Panc1 (cell line): ENCODE data around the gene CFAP221. TPM values are rescaled to one million over a fixed set of nuclear protein-coding genes. Genes with fewer than 3 reads are reported as not detected.

Experiments used
- ATAC-seq: fragments of 200-7000 bp; cut with Tn5 transposase; 2 replicates; pipeline ENCODE4 v1.9.1; 2020; ENCODE audit warnings: mild to moderate bottlenecking, moderate library complexity
- BruUV-seq: library from RNA; stranded (reverse); fragments of 400-500 nt; replicated peaks from 2 replicates; lab custom pipeline; 2021; lab: Mats Ljungman, UMichigan
- CTCF ChIA-PET: fragments of 300-600 bp; sonication (Branson Sonifier 250); formaldehyde crosslinking; loops from one replicate; lab custom pipeline; 2022; ENCODE audit warnings: antibody characterized with exemption; lab: Charles Lee
- POLR2A ChIA-PET: fragments of 300-600 bp; sonication (Branson Sonifier 250); formaldehyde crosslinking; loops from one replicate; lab custom pipeline; 2022; ENCODE audit warnings: antibody characterized with exemption; lab: Charles Lee
- DNase-seq: peaks from one replicate; pipeline ENCODE4 v3.0.0-alpha.2; 2010; ENCODE audit warnings: low read depth, low spot score
- H3K27ac ChIP-seq: 2 replicates; pipeline ENCODE4 v1.5.1; 2011; ENCODE audit warnings: mild to moderate bottlenecking, low read length, inconsistent platforms
- H3K27me3 ChIP-seq: fragments of 200-500 bp; sonication (Bioruptor generic); 2 replicates; pipeline ENCODE4 v1.6.0; 2014; ENCODE audit warnings: low read length, inconsistent platforms; ENCODE audit not compliant: control insufficient read depth, insufficient read depth
- H3K36me3 ChIP-seq: fragments of 200-500 bp; sonication (Bioruptor generic); 2 replicates; pipeline ENCODE4 v1.5.1; 2014; ENCODE audit warnings: inconsistent platforms, mild to moderate bottlenecking, low read length, moderate library complexity; ENCODE audit not compliant: control insufficient read depth, insufficient read depth
- H3K4me1 ChIP-seq: 2 replicates; pipeline ENCODE4 v1.5.1; 2011; ENCODE audit warnings: inconsistent platforms, mild to moderate bottlenecking, low read length, moderate library complexity; ENCODE audit not compliant: control insufficient read depth, insufficient read depth
- H3K4me3 ChIP-seq, 2 experiments: 2 replicates each; pipeline ENCODE4 v1.5.1; 2011 to 2012; ENCODE audit warnings: low read depth in 2 of 2, low read length in 2 of 2, mild to moderate bottlenecking in 2 of 2, inconsistent platforms in 1 of 2, moderate library complexity in 1 of 2
- H3K9me3 ChIP-seq: fragments of 200-500 bp; sonication (Bioruptor generic); 2 replicates; pipeline ENCODE4 v1.5.1; 2014; ENCODE audit warnings: low read depth, mild to moderate bottlenecking, inconsistent platforms, low read length, moderate library complexity; ENCODE audit not compliant: control insufficient read depth, insufficient read depth
- POLR2AphosphoS5 ChIP-seq: IDR thresholded peaks from 2 replicates; pipeline ENCODE4 v1.6.1; 2012; ENCODE audit warnings: mild to moderate bottlenecking, low read depth, low read length, moderate library complexity
- SIN3A ChIP-seq: IDR thresholded peaks from 2 replicates; pipeline ENCODE4 v1.6.1; 2012; ENCODE audit warnings: low read depth, mild to moderate bottlenecking, low read length, moderate library complexity, borderline replicate concordance; ENCODE audit not compliant: insufficient read depth
- TCF7L2 ChIP-seq: IDR thresholded peaks from 2 replicates; pipeline ENCODE4 v1.6.1; 2011; ENCODE audit warnings: mild to moderate bottlenecking, low read depth, low read length, inconsistent platforms
- in situ Hi-C: cut with HindIII; loops from 2 replicates; pipeline ENCODE4 v1.10.0; 2016; ENCODE audit warnings: low sequenced_read_pairs, low pct_unique_long_range_greater_than_20kb
- intact Hi-C: fragments of 100-400 bp; cut with micrococcal nuclease; formaldehyde crosslinking; loops from one replicate; pipeline ENCODE4 v1.10.0; 2022; ENCODE audit not compliant: unreplicated experiment
- total RNA-seq: library from RNA; stranded (reverse); gene quantifications from one replicate; pipeline ENCODE4 v1.2.1, GENCODE V29; 2021; ENCODE audit not compliant: unreplicated experiment
- TF ChIP-seq, protein P1 (sequence below), 2 experiments: IDR thresholded peaks; 2 replicates each; pipeline ENCODE4 v1.6.1; 2011 to 2012; ENCODE audit warnings: low read depth in 2 of 2, control low read depth in 1 of 2, low read length in 1 of 2, mild to moderate bottlenecking in 1 of 2, moderate library complexity in 1 of 2; ENCODE audit not compliant: insufficient read depth in 1 of 2
- TF ChIP-seq, protein P2 (sequence below): fragments of 450-650 bp; IDR thresholded peaks from 2 replicates; pipeline ENCODE4 v1.5.1; 2017; ENCODE audit warnings: mild to moderate bottlenecking

Gene CFAP221
- total RNA-seq, 1 experiment from 2014 or later = not detected

DNA sequence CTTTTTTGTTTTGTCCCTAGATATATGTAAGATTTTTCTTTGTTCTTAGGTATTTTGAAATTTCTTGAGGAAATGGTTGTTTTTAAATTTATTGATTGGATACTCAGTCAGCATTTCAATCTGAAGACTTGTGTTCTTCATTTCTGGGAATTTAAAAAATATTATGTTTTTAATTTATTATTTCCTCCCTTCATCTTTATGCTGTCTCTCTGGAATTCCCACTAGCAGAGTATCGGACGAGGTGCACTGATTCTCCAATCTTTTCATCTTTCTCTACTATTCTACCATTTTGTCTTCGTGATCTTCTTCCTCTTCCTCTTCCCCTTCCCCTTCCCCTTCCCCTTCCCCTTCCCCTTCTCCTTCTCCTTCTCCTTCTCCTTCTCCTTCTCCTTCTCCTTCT, 32.3 kb upstream of the CFAP221 start:
- intact Hi-C loops (no loop called here), in situ Hi-C loops (no loop called here)
- H3K4me3 ChIP-seq = no peak overlapping the region
- H3K36me3 ChIP-seq = no peaks in the 10 kb centered on the region
- H3K27ac ChIP-seq = no peak overlapping the region
- TF ChIP-seq, protein P1, sequence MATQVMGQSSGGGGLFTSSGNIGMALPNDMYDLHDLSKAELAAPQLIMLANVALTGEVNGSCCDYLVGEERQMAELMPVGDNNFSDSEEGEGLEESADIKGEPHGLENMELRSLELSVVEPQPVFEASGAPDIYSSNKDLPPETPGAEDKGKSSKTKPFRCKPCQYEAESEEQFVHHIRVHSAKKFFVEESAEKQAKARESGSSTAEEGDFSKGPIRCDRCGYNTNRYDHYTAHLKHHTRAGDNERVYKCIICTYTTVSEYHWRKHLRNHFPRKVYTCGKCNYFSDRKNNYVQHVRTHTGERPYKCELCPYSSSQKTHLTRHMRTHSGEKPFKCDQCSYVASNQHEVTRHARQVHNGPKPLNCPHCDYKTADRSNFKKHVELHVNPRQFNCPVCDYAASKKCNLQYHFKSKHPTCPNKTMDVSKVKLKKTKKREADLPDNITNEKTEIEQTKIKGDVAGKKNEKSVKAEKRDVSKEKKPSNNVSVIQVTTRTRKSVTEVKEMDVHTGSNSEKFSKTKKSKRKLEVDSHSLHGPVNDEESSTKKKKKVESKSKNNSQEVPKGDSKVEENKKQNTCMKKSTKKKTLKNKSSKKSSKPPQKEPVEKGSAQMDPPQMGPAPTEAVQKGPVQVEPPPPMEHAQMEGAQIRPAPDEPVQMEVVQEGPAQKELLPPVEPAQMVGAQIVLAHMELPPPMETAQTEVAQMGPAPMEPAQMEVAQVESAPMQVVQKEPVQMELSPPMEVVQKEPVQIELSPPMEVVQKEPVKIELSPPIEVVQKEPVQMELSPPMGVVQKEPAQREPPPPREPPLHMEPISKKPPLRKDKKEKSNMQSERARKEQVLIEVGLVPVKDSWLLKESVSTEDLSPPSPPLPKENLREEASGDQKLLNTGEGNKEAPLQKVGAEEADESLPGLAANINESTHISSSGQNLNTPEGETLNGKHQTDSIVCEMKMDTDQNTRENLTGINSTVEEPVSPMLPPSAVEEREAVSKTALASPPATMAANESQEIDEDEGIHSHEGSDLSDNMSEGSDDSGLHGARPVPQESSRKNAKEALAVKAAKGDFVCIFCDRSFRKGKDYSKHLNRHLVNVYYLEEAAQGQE (IDR thresholded peaks at IDR 0.05; ENCODE audit: insufficient read depth in 1 of 2, low read depth in 2 of 2, low read length in 1 of 2) = no peak
- TF ChIP-seq, protein P2, sequence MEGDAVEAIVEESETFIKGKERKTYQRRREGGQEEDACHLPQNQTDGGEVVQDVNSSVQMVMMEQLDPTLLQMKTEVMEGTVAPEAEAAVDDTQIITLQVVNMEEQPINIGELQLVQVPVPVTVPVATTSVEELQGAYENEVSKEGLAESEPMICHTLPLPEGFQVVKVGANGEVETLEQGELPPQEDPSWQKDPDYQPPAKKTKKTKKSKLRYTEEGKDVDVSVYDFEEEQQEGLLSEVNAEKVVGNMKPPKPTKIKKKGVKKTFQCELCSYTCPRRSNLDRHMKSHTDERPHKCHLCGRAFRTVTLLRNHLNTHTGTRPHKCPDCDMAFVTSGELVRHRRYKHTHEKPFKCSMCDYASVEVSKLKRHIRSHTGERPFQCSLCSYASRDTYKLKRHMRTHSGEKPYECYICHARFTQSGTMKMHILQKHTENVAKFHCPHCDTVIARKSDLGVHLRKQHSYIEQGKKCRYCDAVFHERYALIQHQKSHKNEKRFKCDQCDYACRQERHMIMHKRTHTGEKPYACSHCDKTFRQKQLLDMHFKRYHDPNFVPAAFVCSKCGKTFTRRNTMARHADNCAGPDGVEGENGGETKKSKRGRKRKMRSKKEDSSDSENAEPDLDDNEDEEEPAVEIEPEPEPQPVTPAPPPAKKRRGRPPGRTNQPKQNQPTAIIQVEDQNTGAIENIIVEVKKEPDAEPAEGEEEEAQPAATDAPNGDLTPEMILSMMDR = no peak
- no peak for TF ChIP-seq TCF7L2
- no peak for TF ChIP-seq POLR2AphosphoS5
- no peak for TF ChIP-seq SIN3A
- ChIA-PET POLR2A (no interaction called here), CTCF (no interaction called here)
- peaks cover 7% of the 10 kb centered on the region; the same call in 1 of the 2 replicates for H3K27me3 ChIP-seq
- no peak for DNase-seq
- BruUV-seq = no TSS peak
- no peaks in the 10 kb centered on the region for H3K9me3 ChIP-seq
- ATAC-seq = no peak
- no peaks in the 10 kb centered on the region for H3K4me1 ChIP-seq

DNA sequence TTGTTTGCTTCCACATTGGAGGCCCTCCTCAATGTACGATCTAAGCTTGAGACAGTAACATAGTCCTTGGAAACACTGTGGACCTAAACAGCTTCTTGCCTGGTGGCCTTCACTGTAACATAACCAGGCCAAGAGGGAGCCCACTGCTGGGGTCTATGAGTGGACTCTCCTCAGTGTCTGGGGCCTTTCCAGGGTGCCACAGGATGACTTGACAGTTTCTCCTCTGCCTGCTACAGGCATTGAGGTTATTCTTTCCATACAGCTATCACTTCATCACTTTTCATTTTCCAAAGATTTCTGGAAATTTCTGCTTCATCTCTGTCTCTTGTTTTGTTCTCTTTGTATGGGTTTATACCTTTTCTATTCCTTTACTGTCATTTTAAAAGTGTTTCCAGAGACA, 31.3 kb upstream of the CFAP221 start:
- H3K4me1 ChIP-seq = no peaks in the 10 kb centered on the region
- no peak overlapping the region for H3K27ac ChIP-seq
- intact Hi-C loops (no loop called here), in situ Hi-C loops (no loop called here)
- no peak for TF ChIP-seq SIN3A
- TF ChIP-seq, protein P2 = no peak
- no peak for TF ChIP-seq TCF7L2
- TF ChIP-seq, protein P1 (IDR thresholded peaks at IDR 0.05; ENCODE audit: insufficient read depth in 1 of 2, low read depth in 2 of 2, low read length in 1 of 2) = no peak
- no peak for TF ChIP-seq POLR2AphosphoS5
- CTCF ChIA-PET = no interaction called here
- H3K36me3 ChIP-seq = no peaks in the 10 kb centered on the region
- H3K9me3 ChIP-seq = no peaks in the 10 kb centered on the region
- ATAC-seq = no peak
- peaks cover 7% of the 10 kb centered on the region; the same call in 1 of the 2 replicates for H3K27me3 ChIP-seq
- DNase-seq = no peak
- POLR2A ChIA-PET = no interaction called here
- no TSS peak for BruUV-seq
- no peak overlapping the region for H3K4me3 ChIP-seq
